Endodermal cell (in vitro differentiated cells): ENCODE measurements around the gene FBRS. TPM values are rescaled to one million over a fixed set of nuclear protein-coding genes. Genes with fewer than 3 reads are reported as not detected.

Experiments
- DNase-seq: peaks from one replicate; pipeline ENCODE4 v3.0.0-alpha.2; 2017
- H3K27ac ChIP-seq: 2 replicates; pipeline ENCODE4 v1.5.1; 2013; ENCODE audit warnings: mild to moderate bottlenecking, low read depth, low read length, moderate library complexity
- H3K27me3 ChIP-seq: 2 replicates; pipeline ENCODE4 v1.6.1; 2013; ENCODE audit warnings: mild to moderate bottlenecking, low read length, moderate library complexity; ENCODE audit not compliant: insufficient read depth, control insufficient read depth, poor library complexity, severe bottlenecking
- H3K36me3 ChIP-seq: 2 replicates; pipeline ENCODE4 v1.7.0; 2013; ENCODE audit warnings: mild to moderate bottlenecking, low read length, moderate library complexity; ENCODE audit not compliant: control insufficient read depth, insufficient read depth
- H3K4me1 ChIP-seq: one replicate; pipeline ENCODE4 v1.7.0; 2013; ENCODE audit warnings: low read length; ENCODE audit not compliant: control insufficient read depth, insufficient read depth
- H3K4me3 ChIP-seq: 2 replicates; pipeline ENCODE4 v1.5.1; 2013; ENCODE audit warnings: mild to moderate bottlenecking, low read length, moderate library complexity
- H3K9ac ChIP-seq: 2 replicates; pipeline ENCODE4 v1.6.1; 2013; ENCODE audit warnings: mild to moderate bottlenecking, low read length, moderate library complexity; ENCODE audit not compliant: poor library complexity, severe bottlenecking; ENCODE audit errors: extremely low read depth
- H3K9me3 ChIP-seq: 2 replicates; pipeline ENCODE4 v1.6.1; 2013; ENCODE audit warnings: mild to moderate bottlenecking, low read length, moderate library complexity; ENCODE audit not compliant: control insufficient read depth
- H3K27ac Mint-ChIP-seq: 2 replicates; pipeline ENCODE4 v1.8.0; 2020; ENCODE audit warnings: mixed read lengths
- H3K27me3 Mint-ChIP-seq: 2 replicates; pipeline ENCODE4 v1.8.0; 2021; ENCODE audit warnings: mild to moderate bottlenecking, mixed read lengths; ENCODE audit not compliant: insufficient read depth
- H3K36me3 Mint-ChIP-seq: 2 replicates; pipeline ENCODE4 v1.8.0; 2020; ENCODE audit warnings: low read depth, mixed read lengths
- H3K4me1 Mint-ChIP-seq: 2 replicates; pipeline ENCODE4 v1.8.0; 2020; ENCODE audit warnings: mixed read lengths
- H3K4me3 Mint-ChIP-seq: 2 replicates; pipeline ENCODE4 v1.8.0; 2020; ENCODE audit warnings: mild to moderate bottlenecking, moderate library complexity, mixed read lengths
- H3K9me3 Mint-ChIP-seq: 2 replicates; pipeline ENCODE4 v1.8.0; 2020; ENCODE audit warnings: mild to moderate bottlenecking, mixed read lengths
- CTCF ChIP-seq: fragments of 200-600 bp; sonication (generic); conservative IDR thresholded peaks from 2 replicates; pipeline ENCODE4 v1.5.0; 2021; ENCODE audit warnings: antibody characterized with exemption, mild to moderate bottlenecking
- WGBS, 2 experiments: methylation state at CpG; one replicate each; pipeline versions ENCODE4 v1.1.5 to v1.1.7; 2013; ENCODE audit warnings: missing lambda C conversion rate in 2 of 2, mixed read lengths in 1 of 2; ENCODE audit not compliant: insufficient coverage in 1 of 2, insufficient read length in 1 of 2; 5-methylcytosine and 5-hydroxymethylcytosine counted together
- long read RNA-seq, 4 experiments: library from polyadenylated mRNA in 2 of 4; library from RNA in 1 of 4; library from capped mRNA in 1 of 4; stranded (forward) in 3 of 4; unstranded in 1 of 4; transcript quantifications; one replicate each; pipeline ENCODE4 v2.0.0, GENCODE V29; 2020 to 2021; ENCODE audit warnings: inconsistent platforms in 1 of 4
- polyA plus RNA-seq, 2 experiments: library from polyadenylated mRNA; stranded (reverse); fragments of 50-300 nt; gene quantifications; one replicate each; pipeline ENCODE4 v1.2.3, GENCODE V29; 2013
- total RNA-seq, 2 donors: library from RNA; stranded (reverse); fragmentation: NEBNext Ultra II Directional in 1 of 2; extraction: Animal tissue kit (Norgen Biotek cat#: 25700) in 1 of 2; gene quantifications; 2 replicates in 1 of 2; 3 replicates in 1 of 2; pipeline ENCODE4 v1.2.1, GENCODE V29; 2021

Gene FBRS
- total RNA-seq = 10 to 100 TPM; 50.2 to 53.1 TPM
- polyA plus RNA-seq (2013, experiment 1 of 2) = 54.3 TPM
- 44.1 TPM for polyA plus RNA-seq (2013, experiment 2 of 2)
- long read RNA-seq, experiment 1, partial matches to known transcripts = 14 of 14 reads
- long read RNA-seq, experiment 1, other reads (novel, unspliced or antisense) = 0 of 14 reads
- long read RNA-seq, experiment 2, full-length matches to known transcripts = 1 of 10 reads
- long read RNA-seq, experiment 2, partial matches to known transcripts = 6 of 10 reads
- long read RNA-seq, experiment 2, other reads (novel, unspliced or antisense) = 3 of 10 reads
- long read RNA-seq, experiment 3, partial matches to known transcripts = 2 of 12 reads
- long read RNA-seq, experiment 3, other reads (novel, unspliced or antisense) = 9 of 12 reads
- long read RNA-seq, experiment 4 = 0 reads

GRCh38 chr16:30657866-30658730, at the start of gene FBRS:
Gene FBRS (plus strand): TSS chr16:30658431. CDS start chr16:30659519, 1,088 bp downstream.
- Mint-ChIP-seq H3K27me3 (peaks cover 16% of the 10 kb centered on the region), H3K36me3 (peaks cover 41% of the 10 kb centered on the region), H3K4me3 (peak within 1 kb of the TSS; percentile 80), H3K27ac (peak within 1 kb of the TSS; percentile 98), H3K9me3 (no peaks in the 10 kb centered on the region), H3K4me1 (peaks cover 13% of the 10 kb centered on the region)
- Histone ChIP-seq H3K36me3 (peaks cover 46% of the 10 kb centered on the region), H3K4me1 (peaks cover 6% of the 10 kb centered on the region), H3K27me3 (no peaks in the 10 kb centered on the region), H3K9me3 (no peaks in the 10 kb centered on the region), H3K4me3 (peak within 1 kb of the TSS; percentile 93), H3K27ac (peak within 1 kb of the TSS; percentile 94), H3K9ac (peak within 1 kb of the TSS; percentile 88)
- WGBS, 2 experiments = 0 to 1% methylated on average over 38 to 86 of the region's 86 CpGs
- DNase-seq = peak; percentile 100
- TF ChIP-seq CTCF = peak; percentile 94

- H3K27me3 ChIP-seq = no peaks in the 10 kb centered on the region
- H3K9ac ChIP-seq = peak overlapping the region; percentile 95
- H3K4me1 ChIP-seq = peaks cover 3% of the 10 kb centered on the region
- peak overlapping the region; percentile 95 for H3K4me3 ChIP-seq
- peaks cover 3% of the 10 kb centered on the region for H3K4me1 Mint-ChIP-seq
- H3K36me3 ChIP-seq = peaks cover 34% of the 10 kb centered on the region
- peaks cover 25% of the 10 kb centered on the region for H3K36me3 Mint-ChIP-seq
- no peaks in the 10 kb centered on the region for H3K9me3 ChIP-seq
- 16 to 18% methylated on average over 22 to 40 of the region's 40 CpGs for WGBS, 2 experiments
- H3K27me3 Mint-ChIP-seq = no peaks in the 10 kb centered on the region
- no peak for TF ChIP-seq CTCF
- peak overlapping the region; percentile 92 for H3K27ac Mint-ChIP-seq
- H3K4me3 Mint-ChIP-seq = peak overlapping the region; percentile 77
- no peaks in the 10 kb centered on the region for H3K9me3 Mint-ChIP-seq
- peak; percentile 80 for DNase-seq
- peak overlapping the region; percentile 87 for H3K27ac ChIP-seq
These were observed 49.0 kb upstream of the FBRS start for GRCh38 chr16:30609002-30609925.
